ENCODE data around the gene NF2. TPM values are rescaled to one million over a fixed set of nuclear protein-coding genes. Genes with fewer than 3 reads are reported as not detected.

The NF2 gene
- polyA plus RNA-seq, 2 of the 4 experiments (the other 2 are of a cell fraction) = 14.4 to 23.7 TPM

DNA sequence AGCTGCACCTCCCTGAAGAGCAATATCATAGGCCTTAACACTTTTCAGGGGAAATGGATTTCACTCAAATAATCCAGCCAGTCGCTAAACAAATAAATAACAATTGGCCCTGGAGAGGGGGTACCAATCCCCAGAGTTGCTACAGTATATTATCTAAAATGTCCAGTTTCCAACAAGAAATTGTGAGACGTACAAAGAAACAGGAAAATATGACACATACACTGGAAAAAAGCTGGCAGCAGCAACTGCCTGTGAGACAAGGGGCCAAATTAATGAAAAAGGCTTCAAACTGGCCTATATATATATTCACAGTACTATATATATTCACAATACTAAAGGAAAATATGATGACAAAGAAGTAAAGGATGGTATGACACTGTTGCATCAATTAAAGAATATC, 4.0 kb downstream of the NF2 start:
- Histone ChIP-seq H3K27ac (no peak overlapping the region), H3K9me3 (peaks cover 4% of the 10 kb centered on the region; the same call in 1 of the 3 replicates), H3K4me3 (no peak overlapping the region), H3K4me2 (no peak overlapping the region), H3K4me1 (peaks cover 10% of the 10 kb centered on the region; the same call in 2 of the 3 replicates)
- no peak for TF ChIP-seq HEYL (CRISPR knock-in tag; IDR thresholded peaks at IDR 0.05)
- no peak for TF ChIP-seq KDM1A (IDR thresholded peaks at IDR 0.05; ENCODE audit: low read depth)
- no peak for TF ChIP-seq CEBPB (IDR thresholded peaks at IDR 0.05)
- TF ChIP-seq CBX8 (IDR thresholded peaks at IDR 0.05) = no peak
- TF ChIP-seq RNF2 (IDR thresholded peaks at IDR 0.05; ENCODE audit: borderline replicate concordance, low read depth) = no peak
- WGBS (ENCODE audit: missing lambda C conversion rate) = 91% methylated on average over 2 of the region's 2 CpGs
- FAIRE-seq (no peak), DNase-seq (ENCODE audit: low read depth in 1 of 2, low spot score in 1 of 2) (no peak), ATAC-seq (no peak)
- POLR2A ChIA-PET = interaction anchor here (0.7 kb wide), 1 partner anchor 500 kb away, joined by 6 read pairs; no protein-coding TSS in a partner anchor
- CTCF ChIA-PET = interaction anchor here (1.1 to 5.2 kb wide), 3 partner anchors 9 to 224 kb away, joined by 3 to 24 read pairs (median 6); no protein-coding TSS in a partner anchor

DNA sequence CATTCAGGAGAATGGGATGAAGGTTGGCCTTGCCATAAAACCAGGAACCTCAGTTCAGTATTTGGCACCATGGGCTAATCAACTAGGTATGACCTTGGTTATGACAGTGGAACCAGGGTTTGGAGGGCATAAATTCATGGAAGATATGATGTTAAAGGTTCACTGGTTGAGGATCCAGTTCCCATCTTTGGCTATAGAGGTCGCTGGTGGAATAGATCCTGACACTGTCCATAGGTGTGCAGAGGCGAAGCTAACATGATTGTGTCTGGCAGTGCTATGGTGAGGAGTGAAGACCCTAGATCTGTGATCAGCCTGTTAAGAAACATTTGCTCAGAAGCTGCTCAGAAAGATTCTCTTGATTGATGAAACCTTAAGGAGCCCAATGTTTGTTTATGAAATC, 5.7 kb downstream of the NF2 start:
- peaks cover 7% of the 10 kb centered on the region; the same call in 2 of the 3 replicates for H3K4me1 ChIP-seq
- TF ChIP-seq, protein P1, sequence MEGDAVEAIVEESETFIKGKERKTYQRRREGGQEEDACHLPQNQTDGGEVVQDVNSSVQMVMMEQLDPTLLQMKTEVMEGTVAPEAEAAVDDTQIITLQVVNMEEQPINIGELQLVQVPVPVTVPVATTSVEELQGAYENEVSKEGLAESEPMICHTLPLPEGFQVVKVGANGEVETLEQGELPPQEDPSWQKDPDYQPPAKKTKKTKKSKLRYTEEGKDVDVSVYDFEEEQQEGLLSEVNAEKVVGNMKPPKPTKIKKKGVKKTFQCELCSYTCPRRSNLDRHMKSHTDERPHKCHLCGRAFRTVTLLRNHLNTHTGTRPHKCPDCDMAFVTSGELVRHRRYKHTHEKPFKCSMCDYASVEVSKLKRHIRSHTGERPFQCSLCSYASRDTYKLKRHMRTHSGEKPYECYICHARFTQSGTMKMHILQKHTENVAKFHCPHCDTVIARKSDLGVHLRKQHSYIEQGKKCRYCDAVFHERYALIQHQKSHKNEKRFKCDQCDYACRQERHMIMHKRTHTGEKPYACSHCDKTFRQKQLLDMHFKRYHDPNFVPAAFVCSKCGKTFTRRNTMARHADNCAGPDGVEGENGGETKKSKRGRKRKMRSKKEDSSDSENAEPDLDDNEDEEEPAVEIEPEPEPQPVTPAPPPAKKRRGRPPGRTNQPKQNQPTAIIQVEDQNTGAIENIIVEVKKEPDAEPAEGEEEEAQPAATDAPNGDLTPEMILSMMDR (IDR thresholded peaks at IDR 0.05) = peak; percentile 18; the same call in 1 of the 3 replicates
- TF ChIP-seq FOXS1 (CRISPR knock-in tag; IDR thresholded peaks at IDR 0.05) (no peak), RAD21 (conservative IDR thresholded peaks at IDR 0.05 in 1 of 2, IDR thresholded peaks at IDR 0.05 in 1 of 2) (peak in 1 of 2 experiments; percentile 19; a peak in 2 of 5 replicates)
- DNase-seq (ENCODE audit: low read depth in 1 of 2, low spot score in 1 of 2) = peak; percentile 16 to 24
- H3K4me2 ChIP-seq = no peak overlapping the region
- ATAC-seq = peak; percentile 56 to 67; a peak in 4 of 6 replicates
- H3K27ac ChIP-seq = no peak overlapping the region
- ChIA-PET CTCF (interaction anchor here (1.7 kb wide), 1 partner anchor 16 kb away, joined by 5 read pairs; no protein-coding TSS in a partner anchor), POLR2A (no interaction called here)
- FAIRE-seq = no peak
- H3K4me3 ChIP-seq = no peak overlapping the region
- H3K9me3 ChIP-seq = peaks cover 4% of the 10 kb centered on the region; the same call in 1 of the 3 replicates
- 48% methylated on average over 2 of the region's 2 CpGs for WGBS (ENCODE audit: missing lambda C conversion rate)

DNA sequence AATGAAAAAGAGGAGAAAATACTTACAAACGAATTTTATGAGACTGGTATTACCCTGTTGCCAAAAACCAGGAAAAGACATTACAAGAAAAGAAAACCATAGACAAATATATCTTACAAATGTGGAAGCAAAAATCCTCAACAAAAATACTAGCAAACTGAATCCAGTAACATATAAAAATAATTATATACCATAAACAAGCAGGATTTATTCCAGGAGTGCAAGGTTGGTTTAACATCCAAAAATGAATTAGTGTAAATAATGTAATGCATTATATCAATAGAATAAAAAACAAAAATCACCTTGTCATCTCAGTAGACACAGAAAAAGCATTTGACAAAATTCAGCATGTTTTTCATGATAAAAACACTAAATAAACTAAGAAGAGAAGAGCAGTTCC, 7.3 kb downstream of the NF2 start:
- ChIA-PET CTCF (interaction anchor here (1.0 to 1.7 kb wide), 3 partner anchors 15 to 164 kb away, joined by 3 to 5 read pairs (median 4); no protein-coding TSS in a partner anchor), POLR2A (no interaction called here)
- DNase-seq (ENCODE audit: low read depth in 1 of 2, low spot score in 1 of 2) (no peak), ATAC-seq (no peak), FAIRE-seq (no peak)
- Histone ChIP-seq H3K4me1 (peaks cover 5% of the 10 kb centered on the region; the same call in 2 of the 3 replicates), H3K4me3 (no peak overlapping the region), H3K27ac (no peak overlapping the region), H3K9me3 (peaks cover 4% of the 10 kb centered on the region; the same call in 1 of the 3 replicates), H3K4me2 (no peak overlapping the region)
- whole genome bisulfite sequencing (ENCODE audit: missing lambda C conversion rate) = 86% methylated on average over 1 of the region's 1 CpG
- TF ChIP-seq ZSCAN20 (CRISPR knock-in tag; IDR thresholded peaks at IDR 0.05) = no peak
- TF ChIP-seq NFE2L2 (conservative IDR thresholded peaks at IDR 0.05; ENCODE audit: low read length) = no peak
- TF ChIP-seq TP53 (CRISPR knock-in tag; IDR thresholded peaks at IDR 0.05) = no peak
- TF ChIP-seq PHF8 (IDR thresholded peaks at IDR 0.05; ENCODE audit: borderline replicate concordance, low read depth) = no peak
- no peak for TF ChIP-seq ESRRA (IDR thresholded peaks at IDR 0.05; ENCODE audit: borderline replicate concordance, low read length)
- TF ChIP-seq POLR2AphosphoS2 (conservative IDR thresholded peaks at IDR 0.05; ENCODE audit: low read length) = no peak
- TF ChIP-seq CEBPB (IDR thresholded peaks at IDR 0.05) = no peak
- TF ChIP-seq HOXA7 (CRISPR knock-in tag; IDR thresholded peaks at IDR 0.05) = no peak
- no peak for TF ChIP-seq HOXB5 (CRISPR knock-in tag; IDR thresholded peaks at IDR 0.05)
- no peak for TF ChIP-seq CHD4 (IDR thresholded peaks at IDR 0.05; ENCODE audit: borderline replicate concordance)
- TF ChIP-seq HMGXB4 (CRISPR knock-in tag; IDR thresholded peaks at IDR 0.05; ENCODE audit: borderline replicate concordance) = no peak
- no peak for TF ChIP-seq MYC (IDR thresholded peaks at IDR 0.05; ENCODE audit: borderline replicate concordance, low read length)
- TF ChIP-seq BHLHE40 (IDR thresholded peaks at IDR 0.05; ENCODE audit: low read depth, low read length) = no peak
- no peak for TF ChIP-seq BCL3 (IDR thresholded peaks at IDR 0.05)
- no peak for TF ChIP-seq SREBF2 (IDR thresholded peaks at IDR 0.05)
- no peak for TF ChIP-seq RNF2 (IDR thresholded peaks at IDR 0.05; ENCODE audit: borderline replicate concordance, low read depth)

Data from A549 (cell line).